HFFc6 (cell line): Measurements from ENCODE around the gene ROBO1. TPM values are rescaled to one million over a fixed set of nuclear protein-coding genes. Genes with fewer than 3 reads are reported as not detected.

Experiments
- DNase-seq: peaks from one replicate; pipeline ENCODE4 v3.0.0-alpha.2; 2018
- H3K27ac Mint-ChIP-seq: 2 replicates; pipeline ENCODE4 v1.8.0; 2020; ENCODE audit warnings: mild to moderate bottlenecking, mixed read lengths
- H3K27me3 Mint-ChIP-seq: 2 replicates; pipeline ENCODE4 v1.8.0; 2021; ENCODE audit warnings: mild to moderate bottlenecking, moderate library complexity, mixed read lengths; ENCODE audit not compliant: insufficient read depth
- H3K36me3 Mint-ChIP-seq: 2 replicates; pipeline ENCODE4 v1.8.0; 2021; ENCODE audit warnings: low read depth, mixed read lengths
- H3K4me1 Mint-ChIP-seq: 2 replicates; pipeline ENCODE4 v1.8.0; 2020; ENCODE audit warnings: low read depth, mixed read lengths
- H3K4me3 Mint-ChIP-seq: 2 replicates; pipeline ENCODE4 v1.8.0; 2020; ENCODE audit warnings: mild to moderate bottlenecking, moderate library complexity, mixed read lengths
- H3K9me3 Mint-ChIP-seq: 2 replicates; pipeline ENCODE4 v1.8.0; 2020; ENCODE audit warnings: mild to moderate bottlenecking, mixed read lengths
- total RNA-seq, 6 experiments: library from RNA; stranded (reverse); fragmentation: NEBNext Ultra II Directional; extraction: Animal tissue kit (Norgen Biotek cat#: 25700); gene quantifications; 2 replicates in 1 of 6; 3 replicates in 5 of 6; pipeline ENCODE4 v1.2.3, GENCODE V29; 2021
- TF ChIP-seq, protein P1 (sequence below): fragments of 200-600 bp; sonication (generic); IDR thresholded peaks from 2 replicates; pipeline ENCODE4 v1.5.0; 2021; ENCODE audit warnings: antibody characterized with exemption, mild to moderate bottlenecking

The ROBO1 gene
- total RNA-seq, 6 experiments from 2014 or later = 38.7 to 51.3 (median 41.7) TPM

DNA sequence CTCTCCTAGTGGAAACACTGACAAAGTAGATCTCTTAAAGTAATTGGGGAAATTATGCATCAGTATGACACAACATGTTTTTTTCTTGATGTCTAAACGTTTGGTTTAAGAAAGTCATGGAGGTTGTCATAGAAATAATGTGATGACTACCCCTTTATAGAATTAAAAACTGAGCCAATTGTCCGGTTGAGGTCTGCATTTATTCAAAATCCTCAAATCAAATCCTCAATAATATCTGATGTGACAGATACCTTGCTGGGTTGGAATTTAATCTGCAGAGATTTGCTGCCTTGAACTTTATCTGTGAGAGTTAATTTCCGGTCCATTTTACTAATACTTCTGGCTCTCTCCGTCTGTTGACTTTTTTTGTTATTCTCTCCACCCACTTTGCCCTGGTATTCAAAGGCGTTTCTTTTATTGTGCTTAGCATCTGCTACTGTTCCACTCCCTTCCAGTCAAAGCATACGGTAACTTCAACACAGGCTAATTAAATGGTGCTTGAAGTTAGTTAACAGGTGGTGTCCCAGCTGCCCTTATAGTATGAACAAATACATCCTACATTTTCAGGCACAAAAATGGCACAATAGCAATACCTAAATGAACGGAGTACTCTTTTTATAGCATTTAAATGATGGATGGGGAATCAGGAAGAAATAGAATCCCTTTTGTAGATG lies 628.3 kb downstream of the ROBO1 start:
- Mint-ChIP-seq H3K27ac (no peak overlapping the region), H3K27me3 (no peaks in the 10 kb centered on the region), H3K36me3 (no peaks in the 10 kb centered on the region), H3K4me1 (peaks cover 5% of the 10 kb centered on the region; the same call in 1 of the 2 replicates), H3K9me3 (no peaks in the 10 kb centered on the region), H3K4me3 (no peak overlapping the region)
- TF ChIP-seq, protein P1, sequence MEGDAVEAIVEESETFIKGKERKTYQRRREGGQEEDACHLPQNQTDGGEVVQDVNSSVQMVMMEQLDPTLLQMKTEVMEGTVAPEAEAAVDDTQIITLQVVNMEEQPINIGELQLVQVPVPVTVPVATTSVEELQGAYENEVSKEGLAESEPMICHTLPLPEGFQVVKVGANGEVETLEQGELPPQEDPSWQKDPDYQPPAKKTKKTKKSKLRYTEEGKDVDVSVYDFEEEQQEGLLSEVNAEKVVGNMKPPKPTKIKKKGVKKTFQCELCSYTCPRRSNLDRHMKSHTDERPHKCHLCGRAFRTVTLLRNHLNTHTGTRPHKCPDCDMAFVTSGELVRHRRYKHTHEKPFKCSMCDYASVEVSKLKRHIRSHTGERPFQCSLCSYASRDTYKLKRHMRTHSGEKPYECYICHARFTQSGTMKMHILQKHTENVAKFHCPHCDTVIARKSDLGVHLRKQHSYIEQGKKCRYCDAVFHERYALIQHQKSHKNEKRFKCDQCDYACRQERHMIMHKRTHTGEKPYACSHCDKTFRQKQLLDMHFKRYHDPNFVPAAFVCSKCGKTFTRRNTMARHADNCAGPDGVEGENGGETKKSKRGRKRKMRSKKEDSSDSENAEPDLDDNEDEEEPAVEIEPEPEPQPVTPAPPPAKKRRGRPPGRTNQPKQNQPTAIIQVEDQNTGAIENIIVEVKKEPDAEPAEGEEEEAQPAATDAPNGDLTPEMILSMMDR = no peak
- DNase-seq = no peak

DNA sequence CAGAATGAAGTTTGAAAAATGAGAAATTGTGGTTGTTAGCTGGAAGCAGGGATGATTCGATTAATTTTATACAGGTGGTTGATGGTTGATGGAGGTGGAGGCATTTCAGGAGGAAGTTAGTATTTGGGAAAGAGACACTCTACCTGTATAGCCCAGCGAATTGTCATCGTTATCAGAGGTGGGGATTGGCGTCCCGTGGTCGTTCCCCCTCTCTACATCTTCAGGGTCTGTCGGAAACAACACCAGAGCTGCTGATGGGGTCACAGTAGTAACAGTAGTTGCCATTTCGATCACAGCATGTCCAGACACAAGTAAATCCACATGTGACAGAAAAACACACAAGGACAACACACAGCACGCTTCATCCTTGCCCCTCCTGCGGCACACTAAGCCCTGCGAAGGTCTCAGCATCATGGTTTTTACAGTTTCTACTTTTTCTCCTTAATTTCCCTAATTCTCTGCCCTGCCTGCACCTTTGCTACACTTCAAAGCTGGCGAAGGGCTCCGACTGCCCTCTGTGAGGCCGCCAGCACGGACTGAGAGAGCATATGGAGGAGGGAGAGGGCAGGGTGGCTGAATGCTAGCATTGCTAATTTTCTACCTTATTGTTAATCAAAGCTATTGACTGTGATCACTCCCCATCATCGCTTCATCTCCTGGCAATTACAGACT lies 642.3 kb downstream of the ROBO1 start:
- Mint-ChIP-seq H3K36me3 (no peaks in the 10 kb centered on the region), H3K9me3 (no peaks in the 10 kb centered on the region), H3K27me3 (peaks cover 3% of the 10 kb centered on the region; the same call in 1 of the 2 replicates), H3K4me1 (no peaks in the 10 kb centered on the region), H3K27ac (no peak overlapping the region), H3K4me3 (no peak overlapping the region)
- TF ChIP-seq, protein P1 = no peak
- no peak for DNase-seq

DNA sequence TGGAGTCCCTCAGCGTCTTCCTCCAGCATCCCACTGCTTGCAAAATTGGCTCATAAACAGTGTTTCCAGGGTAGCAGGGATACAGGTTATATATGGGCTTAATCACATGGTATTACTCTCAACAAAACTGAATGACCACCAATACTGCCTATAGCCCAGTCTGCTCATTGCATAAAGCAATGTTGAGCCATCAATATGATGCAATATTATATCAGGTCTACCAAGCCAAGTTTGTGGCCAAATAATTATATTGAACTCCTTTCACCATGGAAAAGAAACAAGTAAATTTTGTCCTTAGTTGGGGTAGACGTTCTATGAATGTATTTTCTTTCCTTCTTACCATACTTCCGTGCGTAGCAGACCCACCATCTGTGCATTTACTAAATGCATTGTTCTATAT lies 652.3 kb downstream of the ROBO1 start:
- H3K9me3 Mint-ChIP-seq = no peaks in the 10 kb centered on the region
- peaks cover 7% of the 10 kb centered on the region for H3K27me3 Mint-ChIP-seq
- TF ChIP-seq, protein P1 = no peak
- H3K27ac Mint-ChIP-seq = no peak overlapping the region
- H3K4me3 Mint-ChIP-seq = no peak overlapping the region
- no peak for DNase-seq
- no peaks in the 10 kb centered on the region for H3K4me1 Mint-ChIP-seq
- H3K36me3 Mint-ChIP-seq = no peaks in the 10 kb centered on the region

GRCh38 chr3:79113876-79114275 lies 653.9 kb downstream of the ROBO1 start:
- peaks cover 4% of the 10 kb centered on the region; the same call in 1 of the 2 replicates for H3K27me3 Mint-ChIP-seq
- H3K27ac Mint-ChIP-seq = no peak overlapping the region
- TF ChIP-seq, protein P1 = no peak
- H3K36me3 Mint-ChIP-seq = no peaks in the 10 kb centered on the region
- DNase-seq = no peak
- no peaks in the 10 kb centered on the region for H3K4me1 Mint-ChIP-seq
- no peak overlapping the region for H3K4me3 Mint-ChIP-seq
- no peaks in the 10 kb centered on the region for H3K9me3 Mint-ChIP-seq

DNA sequence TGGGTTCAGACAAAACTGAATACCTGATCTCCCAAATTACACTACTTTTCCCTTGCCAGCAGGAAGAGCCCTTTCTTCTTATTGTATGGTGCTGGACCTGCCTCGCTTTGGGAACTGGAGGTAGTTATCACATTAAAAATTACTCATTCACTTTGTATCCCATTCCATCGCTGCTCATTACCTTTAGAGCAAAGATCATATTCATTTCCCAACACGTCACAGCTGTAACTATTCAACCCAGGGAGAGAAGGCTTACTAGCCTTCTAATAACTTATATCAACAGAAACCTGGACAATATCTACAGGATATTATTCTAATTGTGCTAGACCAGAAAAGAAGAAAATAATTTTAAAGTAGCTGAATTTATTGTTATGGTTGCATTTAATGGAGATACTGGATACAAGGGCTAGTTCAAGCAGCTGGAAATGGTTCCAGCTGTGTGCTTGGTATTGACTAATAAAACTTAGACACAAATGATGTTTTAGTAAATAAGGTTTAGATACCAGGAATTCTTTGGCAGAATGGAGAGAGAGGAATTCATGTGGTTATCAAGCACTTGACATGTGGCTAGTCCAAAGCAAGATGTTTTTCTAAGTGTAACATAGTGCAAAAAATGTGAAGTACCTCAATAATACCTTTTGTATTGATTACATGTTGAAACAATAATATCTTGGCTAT lies 656.3 kb downstream of the ROBO1 start:
- TF ChIP-seq, protein P1 = no peak
- Mint-ChIP-seq H3K36me3 (no peaks in the 10 kb centered on the region), H3K4me1 (no peaks in the 10 kb centered on the region), H3K27ac (no peak overlapping the region), H3K9me3 (no peaks in the 10 kb centered on the region), H3K4me3 (no peak overlapping the region), H3K27me3 (peaks cover 4% of the 10 kb centered on the region; the same call in 1 of the 2 replicates)
- DNase-seq = no peak
